ENCODE measurements around the gene JTB.

GRCh38 chr1:153970346-153970745, 7.1 kb downstream of the JTB start:
- no peak for TF ChIP-seq TAF1 (IDR thresholded peaks at IDR 0.05; ENCODE audit: low read depth, low read length)
- TF ChIP-seq POLR2A (IDR thresholded peaks at IDR 0.05; ENCODE audit: low read depth, low read length): no peak
- no peak for TF ChIP-seq POLR2AphosphoS5 (IDR thresholded peaks at IDR 0.05; ENCODE audit: low read depth, low read length)
- TF ChIP-seq SPI1 (IDR thresholded peaks at IDR 0.05; ENCODE audit: low read depth, low read length): no peak

All from GM12891 (cell line).